CD4-positive, alpha-beta T cell (primary cell): ENCODE data around the gene CNTRL. TPM values are rescaled to one million over a fixed set of nuclear protein-coding genes. Genes with fewer than 3 reads are reported as not detected.

Experiments
- ATAC-seq: fragments of 200-7000 bp; cut with Tn5 transposase; one replicate; pipeline ENCODE4 v1.10.0; 2022; ENCODE audit warnings: mild to moderate bottlenecking; ENCODE audit not compliant: poor library complexity
- CTCF ChIA-PET: fragments of 350-600 bp; sonication (Branson Sonifier 250); formaldehyde crosslinking; loops from one replicate; lab custom pipeline; 2021; ENCODE audit warnings: antibody characterized with exemption, inconsistent platforms; lab: Charles Lee
- POLR2A ChIA-PET: fragments of 350-600 bp; sonication (Branson Sonifier 250); formaldehyde crosslinking; loops from one replicate; lab custom pipeline; 2021; ENCODE audit warnings: antibody characterized with exemption, inconsistent platforms; lab: Charles Lee
- DNase-seq, 14 experiments: peaks; one replicate each; pipeline ENCODE4 v3.0.0-alpha.2; 2013 to 2020; ENCODE audit warnings: mixed read lengths in 2 of 14
- H3K27ac ChIP-seq, 2 donors: one replicate each; pipeline versions ENCODE4 v1.5.1 to v1.7.0; 2013; ENCODE audit warnings: low read length in 2 of 2, low read depth in 1 of 2, mild to moderate bottlenecking in 1 of 2
- H3K27me3 ChIP-seq, 2 experiments: 1 replicate in 1 of 2; 2 replicates in 1 of 2; pipeline versions ENCODE4 v1.6.1 to v1.7.0; 2013; ENCODE audit warnings: low read length in 2 of 2, control low read depth in 1 of 2, mild to moderate bottlenecking in 1 of 2, moderate library complexity in 1 of 2; ENCODE audit not compliant: insufficient read depth in 2 of 2, control insufficient read depth in 1 of 2
- H3K36me3 ChIP-seq: one replicate; pipeline ENCODE4 v1.6.1; 2013; ENCODE audit warnings: low read length, control low read depth; ENCODE audit not compliant: insufficient read depth
- H3K4me1 ChIP-seq: one replicate; pipeline ENCODE4 v1.6.1; 2013; ENCODE audit warnings: low read length, control low read depth; ENCODE audit not compliant: insufficient read depth
- H3K4me3 ChIP-seq: one replicate; pipeline ENCODE4 v1.5.1; 2013; ENCODE audit warnings: mild to moderate bottlenecking, low read length, moderate library complexity
- H3K9me3 ChIP-seq, 2 experiments: 1 replicate in 1 of 2; 2 replicates in 1 of 2; pipeline versions ENCODE4 v1.6.1 to v1.7.0; 2013; ENCODE audit warnings: low read length in 2 of 2, mild to moderate bottlenecking in 2 of 2, control low read depth in 1 of 2, moderate library complexity in 1 of 2; ENCODE audit not compliant: control insufficient read depth in 1 of 2, insufficient read depth in 1 of 2
- H3K27ac Mint-ChIP-seq: one replicate; pipeline ENCODE4 v1.8.0; 2020; ENCODE audit warnings: mixed read lengths
- H3K27me3 Mint-ChIP-seq: one replicate; pipeline ENCODE4 v1.8.0; 2021; ENCODE audit warnings: mixed read lengths
- H3K36me3 Mint-ChIP-seq: one replicate; pipeline ENCODE4 v1.8.0; 2021; ENCODE audit warnings: low read depth, mixed read lengths
- H3K4me1 Mint-ChIP-seq: one replicate; pipeline ENCODE4 v1.8.0; 2021; ENCODE audit warnings: low read depth, mixed read lengths
- H3K4me3 Mint-ChIP-seq: one replicate; pipeline ENCODE4 v1.8.0; 2020; ENCODE audit warnings: mild to moderate bottlenecking, mixed read lengths
- H3K9me3 Mint-ChIP-seq: one replicate; pipeline ENCODE4 v1.8.0; 2020; ENCODE audit warnings: mixed read lengths
- intact Hi-C, 2 experiments: fragments of 100-400 bp; cut with DNase I in 1 of 2; cut with micrococcal nuclease in 1 of 2; formaldehyde crosslinking; loops; one replicate each; pipeline versions ENCODE4 v1.15.1 to v1.9.0; 2023 to 2025; cut with DNase I, micrococcal nuclease
- total RNA-seq, 174 experiments: library from RNA in 2 of 174; stranded (reverse) in 2 of 174; gene quantifications; one replicate each; pipeline ENCODE4 v1.2.3 and lab custom pipeline; 2021 to 2026
- TF ChIP-seq, protein P1 (sequence below): fragments of 200-600 bp; IDR thresholded peaks from one replicate; pipeline ENCODE4 v1.8.0; 2022; ENCODE audit warnings: antibody characterized with exemption, mild to moderate bottlenecking

CNTRL gene
- total RNA-seq, 2 experiments from 2014 or later, result 35.1 to 38.1 TPM

DNA sequence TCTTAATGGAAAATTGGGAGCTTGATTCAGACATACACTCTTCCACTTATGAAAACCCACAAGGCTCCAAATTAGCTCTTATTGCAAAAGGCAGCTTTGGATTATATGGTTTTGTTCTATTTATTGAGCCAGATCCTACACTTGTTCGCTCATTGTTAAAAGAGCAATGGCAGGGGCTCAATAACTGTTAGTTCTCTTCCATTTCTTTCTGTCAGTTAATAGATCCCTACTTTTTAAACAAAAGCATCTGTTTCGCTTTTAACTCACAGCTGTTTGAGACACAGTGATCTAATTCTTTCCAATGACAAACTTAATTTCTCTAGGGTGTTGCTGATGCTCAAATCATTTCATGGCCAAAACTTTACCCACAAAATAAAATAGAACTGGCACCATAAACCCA lies 36.4 kb upstream of the CNTRL start:
- Histone ChIP-seq H3K36me3 (no peaks in the 10 kb centered on the region), H3K4me1 (no peaks in the 10 kb centered on the region), H3K9me3 (no peaks in the 10 kb centered on the region), H3K4me3 (no peak overlapping the region), H3K27ac (no peak overlapping the region), H3K27me3 (no peaks in the 10 kb centered on the region)
- no peak for ATAC-seq
- Mint-ChIP-seq H3K27ac (no peak overlapping the region), H3K4me1 (no peaks in the 10 kb centered on the region), H3K4me3 (no peak overlapping the region), H3K9me3 (no peaks in the 10 kb centered on the region), H3K36me3 (no peaks in the 10 kb centered on the region), H3K27me3 (no peaks in the 10 kb centered on the region)
- DNase-seq, result no peak
- TF ChIP-seq, protein P1, sequence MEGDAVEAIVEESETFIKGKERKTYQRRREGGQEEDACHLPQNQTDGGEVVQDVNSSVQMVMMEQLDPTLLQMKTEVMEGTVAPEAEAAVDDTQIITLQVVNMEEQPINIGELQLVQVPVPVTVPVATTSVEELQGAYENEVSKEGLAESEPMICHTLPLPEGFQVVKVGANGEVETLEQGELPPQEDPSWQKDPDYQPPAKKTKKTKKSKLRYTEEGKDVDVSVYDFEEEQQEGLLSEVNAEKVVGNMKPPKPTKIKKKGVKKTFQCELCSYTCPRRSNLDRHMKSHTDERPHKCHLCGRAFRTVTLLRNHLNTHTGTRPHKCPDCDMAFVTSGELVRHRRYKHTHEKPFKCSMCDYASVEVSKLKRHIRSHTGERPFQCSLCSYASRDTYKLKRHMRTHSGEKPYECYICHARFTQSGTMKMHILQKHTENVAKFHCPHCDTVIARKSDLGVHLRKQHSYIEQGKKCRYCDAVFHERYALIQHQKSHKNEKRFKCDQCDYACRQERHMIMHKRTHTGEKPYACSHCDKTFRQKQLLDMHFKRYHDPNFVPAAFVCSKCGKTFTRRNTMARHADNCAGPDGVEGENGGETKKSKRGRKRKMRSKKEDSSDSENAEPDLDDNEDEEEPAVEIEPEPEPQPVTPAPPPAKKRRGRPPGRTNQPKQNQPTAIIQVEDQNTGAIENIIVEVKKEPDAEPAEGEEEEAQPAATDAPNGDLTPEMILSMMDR, result no peak
- ChIA-PET POLR2A (interaction anchor here (0.6 kb wide), 1 partner anchor 426 kb away, joined by 4 read pairs; no protein-coding TSS in a partner anchor), CTCF (interaction anchor here (0.7 to 1.7 kb wide), 2 partner anchors 8 to 10 kb away, joined by 3 to 4 read pairs; no protein-coding TSS in a partner anchor)
- intact Hi-C loops, result no loop called here

DNA sequence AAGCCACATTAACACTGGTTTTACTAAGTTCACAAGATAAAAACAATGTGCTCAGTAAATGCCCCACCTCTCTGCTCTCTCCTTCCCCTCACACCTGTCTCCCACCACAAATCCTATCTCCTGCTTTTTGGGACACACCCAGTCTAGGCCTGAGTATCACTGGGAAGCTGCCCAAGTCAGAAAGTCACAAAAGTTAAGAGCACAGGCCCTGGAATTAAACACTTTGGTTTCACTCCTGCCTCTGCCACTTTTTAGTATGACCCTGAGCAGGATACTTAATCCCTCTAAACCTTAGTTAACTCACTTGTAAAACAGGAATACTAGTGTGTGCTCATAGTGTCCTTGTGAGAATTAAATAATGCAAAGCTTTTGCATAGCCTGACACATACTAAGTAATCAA lies 36.0 kb upstream of the CNTRL start:
- Mint-ChIP-seq H3K9me3 (no peaks in the 10 kb centered on the region), H3K4me3 (no peak overlapping the region), H3K4me1 (no peaks in the 10 kb centered on the region), H3K27ac (no peak overlapping the region), H3K36me3 (no peaks in the 10 kb centered on the region), H3K27me3 (no peaks in the 10 kb centered on the region)
- Histone ChIP-seq H3K27ac (no peak overlapping the region), H3K4me1 (no peaks in the 10 kb centered on the region), H3K4me3 (no peak overlapping the region), H3K27me3 (no peaks in the 10 kb centered on the region), H3K9me3 (no peaks in the 10 kb centered on the region), H3K36me3 (no peaks in the 10 kb centered on the region)
- POLR2A ChIA-PET, result no interaction called here
- TF ChIP-seq, protein P1, result no peak
- CTCF ChIA-PET, result interaction anchor here (0.7 to 1.7 kb wide), 2 partner anchors 8 to 10 kb away, joined by 3 to 4 read pairs; no protein-coding TSS in a partner anchor
- intact Hi-C loops, result no loop called here
- no peak for DNase-seq
- ATAC-seq, result no peak

DNA sequence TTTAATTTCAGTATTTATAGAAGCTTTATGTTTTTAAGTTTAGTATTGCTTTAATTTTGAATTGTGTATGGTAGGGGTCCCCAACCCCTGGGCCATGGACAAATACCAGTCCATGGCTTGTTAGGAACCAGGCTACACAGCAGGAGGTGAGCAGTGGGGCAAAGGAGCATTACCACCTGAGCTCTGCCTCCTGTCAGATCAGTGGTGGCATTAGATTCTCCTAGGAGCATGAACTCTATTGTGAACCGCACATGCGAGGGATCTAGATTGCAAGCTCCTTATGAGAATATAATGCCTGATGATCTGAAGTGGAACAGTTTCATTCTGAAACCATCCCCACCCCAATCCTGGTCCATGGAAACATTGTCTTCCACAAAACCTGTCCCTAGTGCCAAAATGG lies 26.6 kb upstream of the CNTRL start:
- Mint-ChIP-seq H3K4me3 (no peak overlapping the region), H3K9me3 (no peaks in the 10 kb centered on the region), H3K27ac (no peak overlapping the region), H3K4me1 (no peaks in the 10 kb centered on the region), H3K36me3 (no peaks in the 10 kb centered on the region), H3K27me3 (no peaks in the 10 kb centered on the region)
- H3K36me3 ChIP-seq, result no peaks in the 10 kb centered on the region
- CTCF ChIA-PET, result interaction anchor here (1.1 to 1.3 kb wide), 2 partner anchors 10 to 59 kb away, joined by 3 to 4 read pairs; no protein-coding TSS in a partner anchor
- no peak for ATAC-seq
- no peaks in the 10 kb centered on the region for H3K9me3 ChIP-seq
- TF ChIP-seq, protein P1, result no peak
- no peaks in the 10 kb centered on the region for H3K4me1 ChIP-seq
- no peak overlapping the region for H3K4me3 ChIP-seq
- no peak overlapping the region for H3K27ac ChIP-seq
- DNase-seq, result no peak
- no peaks in the 10 kb centered on the region for H3K27me3 ChIP-seq
- intact Hi-C loops, result no loop called here
- POLR2A ChIA-PET, result no interaction called here
